Karpas-422 (cell line): ENCODE measurements around the gene CUTA. TPM values are rescaled to one million over a fixed set of nuclear protein-coding genes. Genes with fewer than 3 reads are reported as not detected.

Experiments used
- DNase-seq: peaks from one replicate; pipeline ENCODE4 v3.0.0-alpha.2; 2015
- H2AFZ ChIP-seq: fragments of 200-600 bp; sonication (generic); 2 replicates; pipeline ENCODE4 v1.6.1; 2014; ENCODE audit warnings: antibody characterized with exemption, low read length, mixed read lengths
- H3K27ac ChIP-seq: fragments of 200-600 bp; sonication (generic); 2 replicates; pipeline ENCODE4 v1.5.1; 2014; ENCODE audit warnings: mild to moderate bottlenecking, low read length, moderate library complexity
- H3K27me3 ChIP-seq: fragments of 200-600 bp; sonication (generic); 2 replicates; pipeline ENCODE4 v1.6.1; 2014; ENCODE audit warnings: low read length, mixed read lengths
- H3K36me3 ChIP-seq: fragments of 200-600 bp; sonication (generic); 2 replicates; pipeline ENCODE4 v1.6.1; 2014; ENCODE audit warnings: low read length, mixed read lengths; ENCODE audit not compliant: insufficient read depth
- H3K4me1 ChIP-seq: fragments of 200-600 bp; sonication (generic); 2 replicates; pipeline ENCODE4 v1.6.1; 2014; ENCODE audit warnings: mild to moderate bottlenecking, low read length, mixed read lengths
- H3K4me2 ChIP-seq: fragments of 200-600 bp; sonication (generic); 2 replicates; pipeline ENCODE4 v1.6.1; 2014; ENCODE audit warnings: low read length, low read depth, mild to moderate bottlenecking; ENCODE audit not compliant: poor library complexity, severe bottlenecking
- H3K4me3 ChIP-seq: fragments of 200-600 bp; sonication (generic); 2 replicates; pipeline ENCODE4 v1.5.1; 2014; ENCODE audit warnings: mild to moderate bottlenecking, antibody characterized with exemption, low read length, mixed read lengths
- H3K79me2 ChIP-seq: fragments of 200-600 bp; sonication (generic); 2 replicates; pipeline ENCODE4 v1.6.1; 2014; ENCODE audit warnings: mild to moderate bottlenecking, low read length, mixed read lengths
- H3K9ac ChIP-seq: fragments of 200-600 bp; sonication (generic); 2 replicates; pipeline ENCODE4 v1.6.0; 2014; ENCODE audit warnings: low read length
- H3K9me2 ChIP-seq: fragments of 200-600 bp; sonication (generic), shearing (Covaris generic); replicated peaks from 2 replicates; pipeline ENCODE4 v1.6.0; 2014; ENCODE audit warnings: mild to moderate bottlenecking, low read length, moderate library complexity; ENCODE audit not compliant: insufficient read depth
- H3K9me3 ChIP-seq: fragments of 300-700, 200-600 bp; sonication (generic); 2 replicates; pipeline ENCODE4 v1.6.1; 2014; ENCODE audit warnings: low read length, mixed read lengths
- H4K20me1 ChIP-seq: fragments of 200-600 bp; sonication (generic); 2 replicates; pipeline ENCODE4 v1.6.1; 2014; ENCODE audit warnings: mild to moderate bottlenecking, antibody characterized with exemption, low read length, low read depth; ENCODE audit not compliant: insufficient read depth
- total RNA-seq: library from RNA; depleted of rRNA; stranded (reverse); fragments of >200 nt; shearing (Covaris generic); gene quantifications from 2 replicates; pipeline ENCODE4 v1.2.3, GENCODE V29; 2014; ENCODE audit warnings: low replicate concordance; rRNA removed

Gene CUTA
- total RNA-seq = 223 and 260 TPM in 2 replicates

- H3K4me1 ChIP-seq = peaks cover 55% of the 10 kb centered on the region
- H3K79me2 ChIP-seq = peaks cover 31% of the 10 kb centered on the region
- H3K27ac ChIP-seq = peak within 1 kb of the TSS; percentile 57
- no peaks in the 10 kb centered on the region for H3K9me3 ChIP-seq
- H3K9me2 ChIP-seq = no peaks in the 10 kb centered on the region
- peak within 1 kb of the TSS; percentile 77 for H3K9ac ChIP-seq
- H3K36me3 ChIP-seq = peaks cover 5% of the 10 kb centered on the region; the same call in 1 of the 2 replicates
- H3K4me2 ChIP-seq = peak within 1 kb of the TSS; percentile 85
- H3K27me3 ChIP-seq = no peaks in the 10 kb centered on the region
- H3K4me3 ChIP-seq = peak within 1 kb of the TSS; percentile 69
- H2AFZ ChIP-seq = peak within 1 kb of the TSS; percentile 44; the same call in 1 of the 2 replicates
- no peaks in the 10 kb centered on the region for H4K20me1 ChIP-seq
- peak; percentile 100 for DNase-seq
Observed at GRCh38 chr6:33417903-33418689, at the start of gene CUTA. Gene CUTA (minus strand): TSS chr6:33418107. CDS start chr6:33418000, 107 bp downstream.

- Histone ChIP-seq H3K4me2 (no peak overlapping the region), H3K79me2 (no peaks in the 10 kb centered on the region), H3K9ac (no peak overlapping the region), H3K36me3 (no peaks in the 10 kb centered on the region), H2AFZ (no peak overlapping the region), H4K20me1 (no peaks in the 10 kb centered on the region), H3K9me2 (no peaks in the 10 kb centered on the region), H3K27ac (no peak overlapping the region), H3K27me3 (no peaks in the 10 kb centered on the region), H3K4me3 (no peak overlapping the region), H3K9me3 (no peaks in the 10 kb centered on the region), H3K4me1 (no peaks in the 10 kb centered on the region)
- no peak for DNase-seq
Observed at GRCh38 chr6:33467091-33467490, 49.2 kb upstream of the CUTA start.

GRCh38 chr6:33466075-33466735 is 48.3 kb upstream of the CUTA start:
- H3K79me2 ChIP-seq = no peaks in the 10 kb centered on the region
- DNase-seq = no peak
- H3K27me3 ChIP-seq = no peaks in the 10 kb centered on the region
- no peak overlapping the region for H2AFZ ChIP-seq
- no peaks in the 10 kb centered on the region for H4K20me1 ChIP-seq
- no peak overlapping the region for H3K27ac ChIP-seq
- no peaks in the 10 kb centered on the region for H3K4me1 ChIP-seq
- H3K36me3 ChIP-seq = no peaks in the 10 kb centered on the region
- H3K9me2 ChIP-seq = no peaks in the 10 kb centered on the region
- H3K9ac ChIP-seq = no peak overlapping the region
- no peaks in the 10 kb centered on the region for H3K9me3 ChIP-seq
- no peak overlapping the region for H3K4me2 ChIP-seq
- H3K4me3 ChIP-seq = no peak overlapping the region

GRCh38 chr6:33459226-33459625 is 41.3 kb upstream of the CUTA start:
- no peak overlapping the region for H3K4me2 ChIP-seq
- H2AFZ ChIP-seq = no peak overlapping the region
- H3K4me3 ChIP-seq = no peak overlapping the region
- H3K27ac ChIP-seq = no peak overlapping the region
- no peak for DNase-seq
- H3K79me2 ChIP-seq = peaks cover 13% of the 10 kb centered on the region
- H3K4me1 ChIP-seq = peaks cover 8% of the 10 kb centered on the region
- H3K9ac ChIP-seq = no peak overlapping the region
- 0 out of 2 replicates have a peak, but pooled peaks cover 6% of the 10 kb centered on the region for H3K36me3 ChIP-seq
- no peaks in the 10 kb centered on the region; the same call in 1 of the 2 replicates for H4K20me1 ChIP-seq
- H3K9me2 ChIP-seq = no peaks in the 10 kb centered on the region
- H3K9me3 ChIP-seq = no peaks in the 10 kb centered on the region
- no peaks in the 10 kb centered on the region for H3K27me3 ChIP-seq

- Histone ChIP-seq H3K4me1 (peaks cover 8% of the 10 kb centered on the region), H3K36me3 (0 out of 2 replicates have a peak, but pooled peaks cover 6% of the 10 kb centered on the region), H3K4me3 (no peak overlapping the region), H2AFZ (no peak overlapping the region), H4K20me1 (no peaks in the 10 kb centered on the region; the same call in 1 of the 2 replicates), H3K9me2 (no peaks in the 10 kb centered on the region), H3K79me2 (peaks cover 13% of the 10 kb centered on the region), H3K9me3 (no peaks in the 10 kb centered on the region), H3K4me2 (no peak overlapping the region), H3K27ac (no peak overlapping the region), H3K9ac (no peak overlapping the region), H3K27me3 (no peaks in the 10 kb centered on the region)
- no peak for DNase-seq
Observed at GRCh38 chr6:33458676-33459075, 40.8 kb upstream of the CUTA start.

- Histone ChIP-seq H3K79me2 (peaks cover 19% of the 10 kb centered on the region), H3K9me3 (no peaks in the 10 kb centered on the region), H3K4me3 (no peak overlapping the region), H3K27me3 (no peaks in the 10 kb centered on the region), H3K9me2 (no peaks in the 10 kb centered on the region), H3K4me1 (peaks cover 19% of the 10 kb centered on the region), H3K9ac (no peak overlapping the region), H4K20me1 (no peaks in the 10 kb centered on the region; the same call in 1 of the 2 replicates), H3K36me3 (0 out of 2 replicates have a peak, but pooled peaks cover 6% of the 10 kb centered on the region), H2AFZ (no peak overlapping the region), H3K4me2 (no peak overlapping the region), H3K27ac (no peak overlapping the region)
- no peak for DNase-seq
Observed at GRCh38 chr6:33456156-33456555, 38.2 kb upstream of the CUTA start.

GRCh38 chr6:33455051-33455450 is 37.1 kb upstream of the CUTA start:
- Histone ChIP-seq H3K27ac (no peak overlapping the region), H3K9me3 (no peaks in the 10 kb centered on the region), H3K4me1 (peaks cover 19% of the 10 kb centered on the region), H3K79me2 (peaks cover 19% of the 10 kb centered on the region), H3K36me3 (0 out of 2 replicates have a peak, but pooled peaks cover 6% of the 10 kb centered on the region), H3K4me2 (peak overlapping the region; percentile 79), H3K9me2 (no peaks in the 10 kb centered on the region), H2AFZ (no peak overlapping the region), H4K20me1 (no peaks in the 10 kb centered on the region; the same call in 1 of the 2 replicates), H3K9ac (peak overlapping the region; percentile 83), H3K4me3 (peak overlapping the region; percentile 85), H3K27me3 (no peaks in the 10 kb centered on the region)
- no peak for DNase-seq
